ENCODE measurements around the gene HES3.
A peak's percentile ranks its signal among the peaks of the same experiment; 100 is the strongest.

The HES3 gene

GRCh38 chr1:6257541-6258069 lies 13.6 kb downstream of the HES3 start:
- H3K36me3 Mint-ChIP-seq = no peaks in the 10 kb centered on the region

GRCh38 chr1:6258675-6259074 lies 14.7 kb downstream of the HES3 start:
- DNase-seq = no peak
- peaks cover 11% of the 10 kb centered on the region for H3K4me1 Mint-ChIP-seq
- CTCF ChIA-PET = interaction anchor here (0.6 to 1.7 kb wide), 4 partner anchors 11 to 265 kb away, joined by 3 to 5 read pairs (median 4); no protein-coding TSS in a partner anchor
- H3K27ac Mint-ChIP-seq = no peak overlapping the region
- H3K4me3 Mint-ChIP-seq = no peak overlapping the region
- no peaks in the 10 kb centered on the region for H3K9me3 Mint-ChIP-seq
- peaks cover 77% of the 10 kb centered on the region for H3K27me3 Mint-ChIP-seq
- H3K36me3 Mint-ChIP-seq = no peaks in the 10 kb centered on the region

More at GRCh38 chr1:6257541-6258069, 13.6 kb downstream of the HES3 start:
- Mint-ChIP-seq H3K9me3 (no peaks in the 10 kb centered on the region), H3K4me1 (peaks cover 10% of the 10 kb centered on the region), H3K27ac (no peak overlapping the region), H3K4me3 (no peak overlapping the region), H3K27me3 (peaks cover 72% of the 10 kb centered on the region)
- CTCF ChIA-PET = interaction anchor here (2.8 kb wide), 1 partner anchor 11 kb away, joined by 11 read pairs; no protein-coding TSS in a partner anchor
- no peak for DNase-seq

- Mint-ChIP-seq H3K4me1 (peaks cover 14% of the 10 kb centered on the region), H3K36me3 (no peaks in the 10 kb centered on the region), H3K27me3 (peaks cover 68% of the 10 kb centered on the region), H3K27ac (no peak overlapping the region), H3K4me3 (peak overlapping the region; percentile 46), H3K9me3 (no peaks in the 10 kb centered on the region)
- CTCF ChIA-PET = interaction anchor here (0.6 to 1.7 kb wide), 3 partner anchors 12 to 266 kb away, joined by 4 to 5 read pairs (median 4); no protein-coding TSS in a partner anchor
- DNase-seq = peak; percentile 89
Measured at GRCh38 chr1:6259491-6260362, 15.7 kb downstream of the HES3 start.

- H3K27me3 Mint-ChIP-seq = peaks cover 67% of the 10 kb centered on the region
- H3K36me3 Mint-ChIP-seq = no peaks in the 10 kb centered on the region
- DNase-seq = no peak
- no peak overlapping the region for H3K4me3 Mint-ChIP-seq
- CTCF ChIA-PET = no interaction called here
- no peaks in the 10 kb centered on the region for H3K9me3 Mint-ChIP-seq
- peaks cover 14% of the 10 kb centered on the region for H3K4me1 Mint-ChIP-seq
- H3K27ac Mint-ChIP-seq = no peak overlapping the region
Measured at GRCh38 chr1:6260433-6260934, 16.5 kb downstream of the HES3 start.

- Mint-ChIP-seq H3K27ac (no peak within 1 kb of the TSS), H3K36me3 (no peaks in the 10 kb centered on the region), H3K9me3 (no peaks in the 10 kb centered on the region), H3K27me3 (peaks cover 64% of the 10 kb centered on the region), H3K4me1 (peaks cover 14% of the 10 kb centered on the region), H3K4me3 (peak within 1 kb of the TSS; percentile 66)
- CTCF ChIA-PET = interaction anchor here (1.1 kb wide), 1 partner anchor 14 kb away, joined by 4 read pairs; no protein-coding TSS in a partner anchor
- peak; percentile 61 for DNase-seq
Measured at GRCh38 chr1:6260961-6261614, 17.1 kb downstream of the HES3 start, which contains the start of gene GPR153. Gene GPR153 (minus strand): TSS chr1:6261098. CDS start chr1:6254905, 6,193 bp downstream.

GRCh38 chr1:6261615-6261995 lies 17.6 kb downstream of the HES3 start:
- DNase-seq = no peak
- Mint-ChIP-seq H3K4me1 (peaks cover 14% of the 10 kb centered on the region), H3K36me3 (no peaks in the 10 kb centered on the region), H3K9me3 (no peaks in the 10 kb centered on the region), H3K27ac (no peak overlapping the region), H3K4me3 (peak overlapping the region; percentile 66), H3K27me3 (peaks cover 62% of the 10 kb centered on the region)
- CTCF ChIA-PET = interaction anchor here (1.1 kb wide), 1 partner anchor 14 kb away, joined by 4 read pairs; no protein-coding TSS in a partner anchor

- Mint-ChIP-seq H3K36me3 (no peaks in the 10 kb centered on the region), H3K4me3 (no peak overlapping the region), H3K9me3 (no peaks in the 10 kb centered on the region), H3K4me1 (peaks cover 14% of the 10 kb centered on the region), H3K27me3 (peaks cover 50% of the 10 kb centered on the region), H3K27ac (no peak overlapping the region)
- CTCF ChIA-PET = interaction anchor here (0.5 to 1.2 kb wide), 3 partner anchors 142 to 605 kb away, joined by 3 to 5 read pairs (median 3); no protein-coding TSS in a partner anchor
- no peak for DNase-seq
Measured at GRCh38 chr1:6262555-6263420, 18.8 kb downstream of the HES3 start.

- Mint-ChIP-seq H3K4me3 (no peak overlapping the region), H3K9me3 (no peaks in the 10 kb centered on the region), H3K27me3 (peaks cover 41% of the 10 kb centered on the region), H3K4me1 (peaks cover 14% of the 10 kb centered on the region), H3K27ac (no peak overlapping the region), H3K36me3 (no peaks in the 10 kb centered on the region)
- CTCF ChIA-PET = interaction anchor here (0.6 to 1.2 kb wide), 2 partner anchors 17 to 141 kb away, joined by 3 to 5 read pairs; no protein-coding TSS in a partner anchor
- DNase-seq = no peak
Measured at GRCh38 chr1:6263716-6264115, 19.7 kb downstream of the HES3 start.

- no peak overlapping the region for H3K27ac Mint-ChIP-seq
- no peak for DNase-seq
- H3K4me1 Mint-ChIP-seq = peaks cover 5% of the 10 kb centered on the region
- H3K27me3 Mint-ChIP-seq = peaks cover 27% of the 10 kb centered on the region
- no peaks in the 10 kb centered on the region for H3K36me3 Mint-ChIP-seq
- CTCF ChIA-PET = interaction anchor here (1.4 kb wide), 1 partner anchor 158 kb away, joined by 3 read pairs; no protein-coding TSS in a partner anchor
- no peaks in the 10 kb centered on the region for H3K9me3 Mint-ChIP-seq
- H3K4me3 Mint-ChIP-seq = no peak overlapping the region
Measured at GRCh38 chr1:6265151-6265550, 21.2 kb downstream of the HES3 start.

- DNase-seq = no peak
- Mint-ChIP-seq H3K27me3 (peaks cover 20% of the 10 kb centered on the region), H3K4me3 (no peak overlapping the region), H3K27ac (peak overlapping the region; percentile 19), H3K4me1 (peaks cover 4% of the 10 kb centered on the region), H3K36me3 (no peaks in the 10 kb centered on the region), H3K9me3 (no peaks in the 10 kb centered on the region)
- CTCF ChIA-PET = no interaction called here
Measured at GRCh38 chr1:6266641-6267040, 22.7 kb downstream of the HES3 start.

GRCh38 chr1:6267686-6268322 lies 23.8 kb downstream of the HES3 start:
- peaks cover 9% of the 10 kb centered on the region for H3K27me3 Mint-ChIP-seq
- peaks cover 4% of the 10 kb centered on the region for H3K4me1 Mint-ChIP-seq
- H3K27ac Mint-ChIP-seq = no peak overlapping the region
- CTCF ChIA-PET = no interaction called here
- no peaks in the 10 kb centered on the region for H3K36me3 Mint-ChIP-seq
- H3K4me3 Mint-ChIP-seq = no peak overlapping the region
- DNase-seq = no peak
- H3K9me3 Mint-ChIP-seq = no peaks in the 10 kb centered on the region

- no peaks in the 10 kb centered on the region for H3K36me3 Mint-ChIP-seq
- CTCF ChIA-PET = no interaction called here
- DNase-seq = no peak
- H3K4me3 Mint-ChIP-seq = no peak overlapping the region
- H3K27ac Mint-ChIP-seq = no peak overlapping the region
- H3K27me3 Mint-ChIP-seq = peaks cover 3% of the 10 kb centered on the region
- peaks cover 4% of the 10 kb centered on the region for H3K4me1 Mint-ChIP-seq
- H3K9me3 Mint-ChIP-seq = no peaks in the 10 kb centered on the region
Measured at GRCh38 chr1:6268415-6268814, 24.4 kb downstream of the HES3 start.

- Mint-ChIP-seq H3K9me3 (no peaks in the 10 kb centered on the region), H3K36me3 (no peaks in the 10 kb centered on the region), H3K4me1 (no peaks in the 10 kb centered on the region), H3K27me3 (no peaks in the 10 kb centered on the region), H3K4me3 (no peak overlapping the region), H3K27ac (no peak overlapping the region)
- CTCF ChIA-PET = no interaction called here
- no peak for DNase-seq
Measured at GRCh38 chr1:6269296-6269695, 25.3 kb downstream of the HES3 start.

Measured in activated naive CD4-positive, alpha-beta T cell treated with anti-CD3 and anti-CD28 coated beads, Interleukin-2, amount 10 ng/mL, durations not matched to agents 7 days and 5 days (primary cell).